Measurements from ENCODE around the gene SCYGR3.

The SCYGR3 gene

GRCh38 chr2:227582369-227582768, 32.3 kb downstream of the SCYGR3 start:
- Mint-ChIP-seq H3K9me3 (peaks cover 12% of the 10 kb centered on the region), H3K27ac (no peak overlapping the region), H3K4me1 (no peaks in the 10 kb centered on the region), H3K4me3 (no peak overlapping the region), H3K36me3 (ENCODE audit: low read depth) (no peaks in the 10 kb centered on the region), H3K27me3 (ENCODE audit: low read depth) (peaks cover 6% of the 10 kb centered on the region)
- TF ChIP-seq, protein P1, sequence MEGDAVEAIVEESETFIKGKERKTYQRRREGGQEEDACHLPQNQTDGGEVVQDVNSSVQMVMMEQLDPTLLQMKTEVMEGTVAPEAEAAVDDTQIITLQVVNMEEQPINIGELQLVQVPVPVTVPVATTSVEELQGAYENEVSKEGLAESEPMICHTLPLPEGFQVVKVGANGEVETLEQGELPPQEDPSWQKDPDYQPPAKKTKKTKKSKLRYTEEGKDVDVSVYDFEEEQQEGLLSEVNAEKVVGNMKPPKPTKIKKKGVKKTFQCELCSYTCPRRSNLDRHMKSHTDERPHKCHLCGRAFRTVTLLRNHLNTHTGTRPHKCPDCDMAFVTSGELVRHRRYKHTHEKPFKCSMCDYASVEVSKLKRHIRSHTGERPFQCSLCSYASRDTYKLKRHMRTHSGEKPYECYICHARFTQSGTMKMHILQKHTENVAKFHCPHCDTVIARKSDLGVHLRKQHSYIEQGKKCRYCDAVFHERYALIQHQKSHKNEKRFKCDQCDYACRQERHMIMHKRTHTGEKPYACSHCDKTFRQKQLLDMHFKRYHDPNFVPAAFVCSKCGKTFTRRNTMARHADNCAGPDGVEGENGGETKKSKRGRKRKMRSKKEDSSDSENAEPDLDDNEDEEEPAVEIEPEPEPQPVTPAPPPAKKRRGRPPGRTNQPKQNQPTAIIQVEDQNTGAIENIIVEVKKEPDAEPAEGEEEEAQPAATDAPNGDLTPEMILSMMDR (IDR thresholded peaks at IDR 0.05; ENCODE audit: unreplicated experiment in 3 of 3): no peak

DNA sequence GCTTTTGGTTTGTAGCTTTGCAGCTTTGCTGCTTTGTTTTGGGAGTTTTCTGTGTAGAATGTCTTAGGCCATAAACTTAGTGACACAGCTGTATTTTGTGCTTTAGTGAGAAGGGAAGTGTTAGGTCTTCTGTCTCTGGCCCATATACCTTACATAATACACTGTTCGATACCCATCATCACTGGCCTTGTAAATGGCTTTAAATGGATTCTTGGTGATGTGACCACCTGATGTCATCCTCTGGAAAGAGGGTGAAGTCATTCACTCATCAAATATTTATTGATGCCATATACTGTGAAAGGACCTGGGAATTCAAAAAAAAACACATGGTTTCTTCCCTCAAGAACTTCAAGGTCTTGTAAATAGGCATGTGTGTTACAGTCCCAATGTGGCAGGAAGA, 34.8 kb downstream of the SCYGR3 start:
- TF ChIP-seq, protein P1 (IDR thresholded peaks at IDR 0.05; ENCODE audit: unreplicated experiment in 3 of 3): no peak
- Mint-ChIP-seq H3K27me3 (ENCODE audit: low read depth) (peaks cover 6% of the 10 kb centered on the region), H3K4me3 (no peak overlapping the region), H3K27ac (no peak overlapping the region), H3K4me1 (no peaks in the 10 kb centered on the region), H3K9me3 (peaks cover 12% of the 10 kb centered on the region), H3K36me3 (ENCODE audit: low read depth) (no peaks in the 10 kb centered on the region)

DNA sequence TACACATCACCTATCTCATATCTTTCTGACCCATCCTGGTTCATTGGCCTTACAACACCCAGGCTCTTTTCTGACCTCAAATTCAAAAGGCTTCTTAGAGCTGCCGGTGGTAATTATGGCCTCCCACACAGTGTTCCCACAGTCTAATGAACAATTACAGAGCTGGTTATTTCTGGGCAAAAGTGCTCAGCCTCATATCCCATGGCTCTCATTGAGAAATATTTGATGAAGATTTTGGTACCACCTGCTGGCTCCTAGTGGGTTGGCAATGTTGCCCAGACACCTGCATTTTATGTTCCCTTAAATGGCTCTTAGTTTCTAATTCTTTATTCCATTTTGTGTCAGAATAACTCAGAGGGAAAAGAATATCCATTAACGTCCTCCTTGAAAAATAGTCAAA, 36.0 kb downstream of the SCYGR3 start:
- Mint-ChIP-seq H3K27me3 (ENCODE audit: low read depth) (no peaks in the 10 kb centered on the region), H3K4me1 (no peaks in the 10 kb centered on the region), H3K4me3 (no peak overlapping the region), H3K9me3 (peaks cover 8% of the 10 kb centered on the region), H3K27ac (no peak overlapping the region), H3K36me3 (ENCODE audit: low read depth) (no peaks in the 10 kb centered on the region)
- TF ChIP-seq, protein P1 (IDR thresholded peaks at IDR 0.05; ENCODE audit: unreplicated experiment in 3 of 3): no peak

DNA sequence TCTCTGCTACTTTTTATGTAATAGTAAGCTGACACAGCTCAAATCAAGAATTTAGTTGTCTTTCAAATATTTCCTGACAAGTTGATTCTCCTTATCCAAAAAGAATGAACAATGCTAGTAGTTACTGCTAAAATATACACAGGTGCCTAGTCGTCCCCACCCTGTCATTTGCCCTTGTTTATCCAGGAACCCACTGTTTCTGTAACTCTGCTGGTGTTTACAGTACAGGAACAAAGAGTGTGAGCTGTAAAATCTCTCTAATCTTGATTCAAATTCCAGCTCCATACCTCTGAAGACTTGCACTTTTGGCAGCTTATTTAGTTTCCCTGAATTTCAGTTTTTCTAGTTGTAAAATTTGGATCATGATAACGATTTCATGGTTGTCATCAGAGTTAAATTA, 37.1 kb downstream of the SCYGR3 start:
- no peak overlapping the region for H3K27ac Mint-ChIP-seq
- H3K4me1 Mint-ChIP-seq: no peaks in the 10 kb centered on the region
- peaks cover 5% of the 10 kb centered on the region for H3K9me3 Mint-ChIP-seq
- H3K27me3 Mint-ChIP-seq (ENCODE audit: low read depth): no peaks in the 10 kb centered on the region
- no peaks in the 10 kb centered on the region for H3K36me3 Mint-ChIP-seq (ENCODE audit: low read depth)
- TF ChIP-seq, protein P1 (IDR thresholded peaks at IDR 0.05; ENCODE audit: unreplicated experiment in 3 of 3): no peak
- H3K4me3 Mint-ChIP-seq: no peak overlapping the region

DNA sequence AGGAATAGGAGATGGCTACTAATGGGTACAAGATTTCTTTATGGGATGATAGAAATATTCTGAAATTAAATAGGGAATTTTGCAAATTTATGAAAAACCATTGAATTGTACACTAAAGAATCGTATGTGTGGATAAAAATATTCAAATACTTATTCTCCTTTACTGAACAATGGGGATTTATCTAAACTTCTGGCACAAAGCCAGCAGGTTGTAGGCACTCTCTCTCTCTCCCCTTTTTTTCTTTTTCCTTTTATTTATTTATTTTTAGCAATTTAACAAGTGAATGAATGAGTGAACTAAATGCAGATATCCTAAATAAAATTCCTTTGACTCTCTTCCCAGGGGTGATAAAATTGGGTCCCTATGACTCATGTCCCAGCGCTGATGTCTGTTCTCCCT, 37.8 kb downstream of the SCYGR3 start:
- no peak overlapping the region for H3K4me3 Mint-ChIP-seq
- no peaks in the 10 kb centered on the region for H3K27me3 Mint-ChIP-seq (ENCODE audit: low read depth)
- no peaks in the 10 kb centered on the region for H3K36me3 Mint-ChIP-seq (ENCODE audit: low read depth)
- H3K4me1 Mint-ChIP-seq: no peaks in the 10 kb centered on the region
- H3K27ac Mint-ChIP-seq: no peak overlapping the region
- no peaks in the 10 kb centered on the region for H3K9me3 Mint-ChIP-seq
- TF ChIP-seq, protein P1 (IDR thresholded peaks at IDR 0.05; ENCODE audit: unreplicated experiment in 3 of 3): no peak

- Mint-ChIP-seq H3K4me3 (no peak overlapping the region), H3K4me1 (no peaks in the 10 kb centered on the region), H3K27ac (no peak overlapping the region), H3K9me3 (no peaks in the 10 kb centered on the region), H3K27me3 (ENCODE audit: low read depth) (no peaks in the 10 kb centered on the region), H3K36me3 (ENCODE audit: low read depth) (no peaks in the 10 kb centered on the region)
- TF ChIP-seq, protein P1 (IDR thresholded peaks at IDR 0.05; ENCODE audit: unreplicated experiment in 3 of 3): no peak
Observed at GRCh38 chr2:227576110-227576509, 38.5 kb downstream of the SCYGR3 start.
